NOMO-1 treated with dmso at 0.1 percent for 144 hours (cell line): Measurements from ENCODE around the gene NTHL1.

ENCODE experiments used
- DNase-seq: peaks from one replicate; lab custom pipeline; 2025; ENCODE audit not compliant: unreplicated experiment; lab: John Stamatoyannopoulos, UW

NTHL1 gene

DNA sequence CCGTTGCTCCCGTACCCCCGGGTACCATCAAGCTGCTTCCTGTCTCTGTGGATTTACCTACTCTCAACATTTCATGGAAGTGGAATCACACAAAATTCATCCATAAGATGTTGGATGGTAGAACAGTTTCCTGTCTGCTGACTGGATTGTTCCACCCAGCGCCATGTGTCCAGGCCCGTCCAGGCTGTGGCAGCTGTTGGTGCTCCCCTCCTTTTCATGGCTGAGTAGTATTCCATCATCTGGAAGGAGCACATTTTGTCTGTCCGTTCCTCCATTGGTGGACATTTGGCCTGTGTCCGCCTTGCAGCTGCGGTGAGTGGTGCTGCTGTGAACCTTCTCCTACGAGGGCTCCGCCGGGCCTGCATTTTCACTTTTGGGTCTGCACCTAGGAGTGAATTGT, 18.5 kb upstream of the NTHL1 start:
- no peak for DNase-seq

DNA sequence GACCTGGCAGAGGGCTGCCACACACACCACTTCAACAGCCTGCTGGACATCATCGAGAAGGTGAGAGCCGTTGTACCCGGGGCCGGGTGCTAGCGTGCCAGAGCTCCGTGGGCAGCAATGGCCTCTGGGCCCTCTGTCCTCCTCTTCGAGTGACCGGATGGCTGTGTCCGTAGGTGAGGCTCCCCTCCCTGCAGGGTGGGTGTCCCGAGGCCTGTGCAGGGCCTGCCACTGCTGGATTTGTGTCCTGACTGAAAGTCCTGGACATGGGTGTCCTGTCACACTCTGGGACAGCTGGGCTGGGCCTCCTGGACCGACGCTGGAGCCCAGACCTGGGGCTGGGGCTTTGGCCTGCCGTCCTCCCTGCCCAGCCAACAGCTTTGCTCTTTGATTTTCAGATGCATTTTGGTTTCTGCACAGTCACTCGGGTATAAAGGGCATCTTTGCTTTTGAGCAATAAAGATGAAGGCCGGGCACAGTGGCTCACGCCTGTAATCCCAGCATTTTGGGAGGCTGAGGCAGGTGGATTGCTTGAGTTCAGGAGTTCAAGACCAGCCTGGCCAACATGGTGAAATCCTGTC, 16.8 kb upstream of the NTHL1 start:
- DNase-seq = no peak

DNA sequence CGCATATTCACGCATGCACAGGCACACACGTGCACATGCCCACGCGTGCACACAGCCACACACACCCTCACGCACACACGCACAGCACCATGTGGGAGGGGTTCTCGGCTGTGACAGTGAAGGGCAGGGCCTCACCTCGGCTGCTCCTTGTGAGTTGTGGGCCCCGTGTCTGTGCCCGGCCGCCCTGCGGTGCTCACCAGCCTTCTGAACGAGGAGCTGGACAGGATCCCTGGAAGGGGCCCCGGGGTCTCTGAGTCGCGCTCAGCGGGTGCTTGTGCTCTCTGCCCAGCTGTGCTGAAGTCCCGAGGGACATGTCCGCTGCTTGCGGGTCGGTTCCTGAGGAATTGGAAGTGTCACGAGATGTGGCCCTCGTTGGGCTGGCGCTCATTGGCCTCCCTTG, 16.2 kb upstream of the NTHL1 start:
- no peak for DNase-seq

DNA sequence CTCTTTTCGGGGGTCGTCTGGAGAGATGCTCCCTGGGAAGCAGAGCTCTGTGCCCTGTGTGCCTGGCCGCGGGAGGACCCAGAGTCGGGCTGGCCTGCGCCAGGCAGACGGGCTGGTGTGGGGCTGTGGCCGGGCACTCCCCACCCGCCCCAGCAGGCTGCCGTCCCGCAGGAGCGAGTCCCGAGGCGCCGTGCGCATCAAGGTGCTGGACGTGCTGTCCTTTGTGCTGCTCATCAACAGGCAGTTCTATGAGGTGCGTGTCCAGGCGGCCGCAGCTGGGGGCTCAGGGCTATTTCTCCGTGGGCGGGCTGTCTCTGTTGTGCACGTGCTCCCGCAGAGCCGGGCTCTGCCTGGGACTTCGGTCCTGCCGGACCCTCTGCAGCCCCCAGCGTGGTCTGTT, 15.2 kb upstream of the NTHL1 start:
- no peak for DNase-seq

DNA sequence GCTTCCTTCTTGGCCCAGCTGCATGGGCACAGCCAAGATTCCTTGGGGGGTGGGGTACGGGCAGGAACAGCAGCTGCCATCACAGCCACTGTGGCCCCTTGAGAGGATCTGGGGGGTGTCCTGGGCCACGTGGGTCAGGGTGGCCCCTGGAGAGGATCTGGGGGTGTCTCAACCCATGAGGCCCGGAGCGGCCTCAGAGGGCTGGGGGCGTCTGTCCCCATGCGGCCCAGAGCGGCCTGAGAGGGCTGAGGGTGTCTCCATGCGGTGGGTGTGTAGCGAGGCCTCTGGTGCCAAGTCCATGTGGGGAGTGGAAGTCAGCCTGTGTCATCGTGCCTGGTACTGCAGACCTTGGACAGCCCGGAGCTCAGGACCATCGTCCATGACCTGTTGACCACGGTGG, 13.9 kb upstream of the NTHL1 start:
- no peak for DNase-seq

DNA sequence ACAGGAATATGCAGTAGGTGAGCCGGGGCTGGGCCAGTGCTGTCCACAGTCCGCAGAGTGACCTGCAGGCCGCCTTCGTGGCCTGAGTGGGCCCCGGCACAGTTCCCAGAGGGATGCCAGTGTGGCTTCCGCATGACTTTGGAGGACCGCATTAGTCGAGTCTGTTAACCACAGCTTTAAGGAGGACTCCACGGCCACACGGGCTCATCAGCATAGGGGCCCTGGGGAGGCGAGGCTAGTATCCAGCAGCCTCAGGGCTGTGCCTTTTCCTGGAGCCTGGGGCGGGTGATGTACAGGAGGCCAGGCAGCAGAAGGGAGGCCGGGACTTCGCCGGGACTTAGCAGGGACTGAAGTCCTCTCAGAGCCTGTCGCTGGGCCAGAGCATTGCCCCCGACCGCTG, 13.4 kb upstream of the NTHL1 start:
- DNase-seq = no peak

DNA sequence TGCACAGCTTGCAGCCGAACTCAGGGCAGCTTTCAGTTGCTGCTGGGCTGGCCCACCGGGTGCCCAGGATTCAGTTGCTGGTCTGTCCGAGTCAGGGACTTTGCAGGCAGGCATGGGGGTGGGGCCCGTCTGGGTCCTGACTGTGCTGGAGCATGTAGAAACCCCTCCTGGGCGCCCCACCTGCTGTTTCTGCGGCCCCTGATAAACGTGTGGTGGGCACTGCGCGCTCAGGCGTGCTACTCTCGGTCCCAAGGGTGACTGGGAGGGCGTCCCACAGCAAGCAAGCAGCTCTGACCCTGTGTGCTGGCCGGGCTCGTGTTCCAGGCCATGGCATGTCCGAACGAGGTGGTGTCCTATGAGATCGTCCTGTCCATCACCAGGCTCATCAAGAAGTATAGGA, 12.7 kb upstream of the NTHL1 start:
- no peak for DNase-seq

DNA sequence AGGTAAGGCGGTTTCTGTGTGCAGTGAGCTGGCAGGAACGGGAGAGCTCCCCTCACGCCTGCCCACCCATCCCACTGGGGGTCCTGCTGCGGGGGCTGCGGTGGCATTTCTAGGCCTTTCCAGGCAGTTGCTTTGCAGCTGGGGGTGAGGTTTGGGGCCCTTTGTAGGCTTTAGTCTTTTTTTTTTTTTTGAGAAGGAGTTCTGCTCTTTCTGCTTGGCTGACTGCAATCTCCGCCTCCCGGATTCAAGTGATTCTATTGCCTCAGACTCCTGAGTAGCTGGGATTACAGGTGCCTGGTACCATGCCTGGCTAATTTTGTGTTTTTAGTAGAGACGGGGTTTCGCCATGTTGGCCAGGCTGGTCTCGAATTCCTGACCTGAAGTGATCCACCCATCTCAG, 11.2 kb upstream of the NTHL1 start:
- DNase-seq = no peak

DNA sequence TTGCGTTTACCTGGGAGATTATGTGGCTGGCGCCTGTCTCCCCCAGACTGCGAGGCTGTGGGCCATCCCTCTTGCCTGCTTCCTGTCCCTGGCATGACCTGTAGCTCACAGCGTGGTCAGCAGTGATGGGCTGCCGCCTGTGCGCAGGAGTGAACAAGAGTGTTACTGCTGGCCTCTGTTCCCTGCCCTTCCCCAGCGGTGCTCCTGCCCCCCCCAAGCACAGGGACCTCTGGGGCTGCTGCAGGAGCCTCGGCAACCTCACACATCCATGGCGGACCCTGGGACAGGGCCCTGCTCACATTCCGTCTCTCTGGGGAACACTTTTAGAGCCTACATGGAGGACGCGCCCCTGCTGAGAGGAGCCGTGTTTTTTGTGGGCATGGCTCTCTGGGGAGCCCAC, 10.8 kb upstream of the NTHL1 start:
- no peak for DNase-seq

DNA sequence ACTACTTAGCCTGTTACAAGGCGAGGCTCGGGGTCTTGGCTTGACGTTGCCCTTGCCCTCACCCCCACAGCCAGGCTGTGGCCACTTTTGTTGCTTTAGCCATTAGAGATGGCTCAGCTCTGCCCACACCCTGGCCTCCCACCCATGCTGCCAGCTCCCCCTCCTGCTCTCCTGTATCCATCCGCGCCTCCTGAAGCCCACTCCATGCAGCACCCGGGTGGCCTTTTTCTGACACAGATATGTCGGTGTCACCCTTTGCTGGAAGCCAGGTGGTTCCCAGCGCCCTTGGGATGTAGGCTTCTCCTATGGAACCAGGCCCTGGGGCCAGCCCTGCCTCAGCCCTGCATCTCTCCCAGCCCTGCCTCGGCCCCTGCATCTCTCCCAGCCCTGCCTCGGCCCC, 9.8 kb upstream of the NTHL1 start:
- DNase-seq = no peak

DNA sequence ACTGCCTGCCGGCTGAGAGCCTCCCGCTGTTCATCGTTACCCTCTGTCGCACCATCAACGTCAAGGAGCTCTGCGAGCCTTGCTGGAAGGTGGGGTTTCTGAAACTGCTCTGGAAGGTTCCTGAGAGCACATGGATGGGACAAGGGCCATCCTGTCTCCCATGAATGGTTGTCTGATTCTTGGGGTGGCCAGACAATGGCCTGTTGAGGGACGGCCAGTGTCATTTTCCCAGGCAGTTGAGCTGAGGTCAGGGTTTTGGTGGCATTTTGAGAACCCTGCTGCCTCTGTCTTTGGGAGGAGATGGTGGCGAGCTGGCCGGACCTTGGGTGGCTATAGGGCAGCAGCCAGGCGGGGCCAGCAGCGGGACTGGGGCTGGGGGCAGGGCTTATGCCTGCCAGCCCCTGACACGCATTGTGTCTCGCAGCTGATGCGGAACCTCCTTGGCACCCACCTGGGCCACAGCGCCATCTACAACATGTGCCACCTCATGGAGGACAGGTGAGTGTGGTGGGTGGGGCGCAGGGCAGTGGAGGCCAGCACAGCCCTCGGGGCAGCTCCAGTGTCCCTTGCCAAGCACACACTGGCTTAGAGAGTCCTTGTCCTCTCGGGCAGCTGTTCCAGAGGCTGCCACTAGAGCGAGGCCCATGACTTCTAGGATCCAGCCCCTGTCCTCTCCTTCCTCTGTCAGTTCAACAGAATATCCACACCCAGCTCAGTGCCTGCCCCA, 9.2 kb upstream of the NTHL1 start:
- DNase-seq = no peak

DNA sequence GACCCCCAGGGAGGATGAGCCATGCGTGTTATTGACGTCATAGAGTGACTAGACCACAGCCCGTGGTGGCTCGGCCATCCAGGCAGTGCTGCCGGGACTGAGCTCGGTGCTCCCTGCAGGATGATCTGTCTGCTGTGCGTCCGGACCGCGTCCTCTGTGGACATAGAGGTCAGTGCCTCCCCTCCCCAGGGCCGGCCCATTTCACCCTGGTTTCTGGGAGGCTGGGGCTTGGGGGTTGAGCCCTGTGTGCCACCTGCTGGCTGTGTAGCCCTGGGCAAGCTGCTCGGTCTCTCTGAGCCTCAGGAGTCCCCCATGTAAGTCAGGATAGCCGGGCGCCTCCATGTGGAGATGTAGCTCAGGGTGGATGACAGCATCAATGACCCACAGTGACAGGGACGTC, 8.4 kb upstream of the NTHL1 start:
- DNase-seq = no peak

DNA sequence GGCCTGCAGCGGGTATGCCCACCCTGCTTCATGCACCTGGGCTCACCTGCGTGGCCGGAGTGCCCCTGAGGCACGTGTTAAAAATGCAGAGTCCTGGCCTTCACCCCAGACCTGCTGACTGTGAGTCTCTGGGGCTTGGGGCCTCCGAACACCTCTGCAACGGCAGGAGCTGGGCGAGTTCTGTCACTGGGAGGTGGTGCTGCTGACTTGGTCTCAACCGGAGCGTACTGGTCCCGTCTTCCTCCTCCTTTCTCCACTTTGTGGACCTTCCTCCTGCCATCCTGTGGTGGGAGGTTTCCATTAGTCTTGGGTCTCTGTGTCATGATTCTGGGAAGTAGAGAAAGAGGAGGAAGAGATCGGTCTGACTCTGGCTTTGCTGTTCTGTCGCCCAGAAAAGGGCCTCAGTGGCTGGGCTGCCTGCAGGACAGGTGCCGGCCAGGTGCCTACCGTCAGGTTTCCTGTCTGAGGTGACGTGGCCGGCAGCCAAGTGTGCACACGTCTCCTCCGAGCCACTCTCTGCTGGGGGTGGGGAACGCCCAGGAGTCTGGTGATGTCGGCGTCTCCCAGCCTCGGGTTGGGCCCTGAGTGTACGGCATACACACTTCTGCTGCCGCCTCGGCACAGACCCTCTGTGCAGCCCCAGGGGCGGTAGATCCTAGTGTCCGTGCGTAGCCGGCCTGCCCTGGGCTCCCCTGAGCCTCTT, 7.1 kb upstream of the NTHL1 start:
- no peak for DNase-seq

DNA sequence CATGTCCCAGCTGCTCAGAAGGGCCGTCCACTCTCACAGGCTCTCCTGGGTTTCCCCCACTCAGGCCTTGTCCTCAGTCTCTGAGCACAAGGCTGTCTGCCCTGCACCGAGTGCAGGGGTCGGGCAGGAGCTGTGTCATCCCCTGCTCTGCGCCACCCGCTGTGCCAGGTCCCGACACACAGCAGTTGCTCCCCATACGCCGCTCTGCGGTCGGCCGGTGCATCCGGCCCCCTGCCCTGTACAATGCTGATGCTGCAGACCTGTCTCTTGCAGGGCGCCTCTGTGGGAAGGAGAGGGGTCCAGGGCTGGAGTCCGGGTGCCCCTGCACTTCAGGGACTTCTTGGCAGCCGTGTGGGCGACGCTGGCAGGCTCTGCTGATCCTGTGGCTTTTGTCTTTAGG, 6.3 kb upstream of the NTHL1 start:
- no peak for DNase-seq

DNA sequence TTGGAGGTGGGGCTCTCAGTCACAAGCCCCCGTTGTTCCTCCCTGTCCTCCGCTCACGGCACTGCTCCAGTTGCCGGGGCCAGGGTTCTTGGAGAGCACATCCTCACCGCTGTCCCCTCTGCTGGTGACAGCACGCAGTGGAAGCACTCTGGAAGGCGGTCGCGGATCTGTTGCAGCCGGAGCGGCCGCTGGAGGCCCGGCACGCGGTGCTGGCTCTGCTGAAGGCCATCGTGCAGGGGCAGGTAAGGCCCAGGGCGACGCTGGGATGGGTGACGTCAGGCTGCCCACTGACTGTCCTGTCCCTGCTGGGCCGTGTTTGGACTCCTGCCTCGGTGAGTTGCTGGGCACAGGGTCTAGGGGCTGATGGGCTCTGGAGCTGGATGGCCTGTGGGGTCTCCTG, 5.6 kb upstream of the NTHL1 start:
- DNase-seq = no peak

DNA sequence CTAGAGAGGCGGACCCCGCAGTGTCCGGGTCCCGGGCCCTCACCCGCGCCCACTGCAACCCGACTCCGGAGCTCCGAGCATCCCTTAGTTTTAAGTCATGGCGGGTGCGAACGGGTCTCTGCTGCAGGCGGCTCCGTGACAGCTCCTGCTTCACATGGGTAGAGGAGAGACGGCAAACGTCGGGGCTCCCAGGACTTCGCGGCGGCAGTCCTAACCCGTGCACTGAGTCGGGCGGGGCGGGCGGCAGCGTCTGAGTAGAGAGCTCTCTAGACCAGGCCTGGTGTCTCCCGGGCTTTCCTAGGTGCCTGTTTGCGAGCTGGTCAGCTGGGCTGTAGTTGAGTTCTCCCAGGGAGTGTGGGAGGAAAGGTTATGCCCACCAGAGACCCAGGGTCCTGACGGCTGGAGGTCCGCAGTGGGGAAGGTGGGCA, 496 bp upstream of the NTHL1 start:
- no peak for DNase-seq

DNA sequence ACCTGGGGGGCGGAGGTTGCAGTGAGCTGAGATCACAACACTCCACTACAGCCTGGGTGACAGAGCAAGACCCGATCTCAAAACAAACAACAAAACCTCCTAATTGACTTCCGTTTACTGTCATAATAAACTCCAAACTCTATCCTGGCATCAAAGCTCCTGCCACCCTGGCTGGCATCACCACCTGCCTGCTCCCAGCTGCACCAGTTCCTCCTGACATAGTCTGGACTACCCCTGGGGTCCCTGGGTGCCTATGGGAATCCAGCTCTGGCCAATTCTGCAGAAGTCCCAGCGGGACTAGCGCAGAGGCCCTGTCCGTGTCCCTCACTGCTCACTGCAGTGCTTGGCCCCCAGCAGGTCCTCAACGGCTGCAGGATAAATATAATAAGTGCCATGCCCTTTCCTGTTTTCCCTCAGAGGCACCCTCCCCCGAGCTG, 723 bp downstream of the NTHL1 start:
- no peak for DNase-seq

DNA sequence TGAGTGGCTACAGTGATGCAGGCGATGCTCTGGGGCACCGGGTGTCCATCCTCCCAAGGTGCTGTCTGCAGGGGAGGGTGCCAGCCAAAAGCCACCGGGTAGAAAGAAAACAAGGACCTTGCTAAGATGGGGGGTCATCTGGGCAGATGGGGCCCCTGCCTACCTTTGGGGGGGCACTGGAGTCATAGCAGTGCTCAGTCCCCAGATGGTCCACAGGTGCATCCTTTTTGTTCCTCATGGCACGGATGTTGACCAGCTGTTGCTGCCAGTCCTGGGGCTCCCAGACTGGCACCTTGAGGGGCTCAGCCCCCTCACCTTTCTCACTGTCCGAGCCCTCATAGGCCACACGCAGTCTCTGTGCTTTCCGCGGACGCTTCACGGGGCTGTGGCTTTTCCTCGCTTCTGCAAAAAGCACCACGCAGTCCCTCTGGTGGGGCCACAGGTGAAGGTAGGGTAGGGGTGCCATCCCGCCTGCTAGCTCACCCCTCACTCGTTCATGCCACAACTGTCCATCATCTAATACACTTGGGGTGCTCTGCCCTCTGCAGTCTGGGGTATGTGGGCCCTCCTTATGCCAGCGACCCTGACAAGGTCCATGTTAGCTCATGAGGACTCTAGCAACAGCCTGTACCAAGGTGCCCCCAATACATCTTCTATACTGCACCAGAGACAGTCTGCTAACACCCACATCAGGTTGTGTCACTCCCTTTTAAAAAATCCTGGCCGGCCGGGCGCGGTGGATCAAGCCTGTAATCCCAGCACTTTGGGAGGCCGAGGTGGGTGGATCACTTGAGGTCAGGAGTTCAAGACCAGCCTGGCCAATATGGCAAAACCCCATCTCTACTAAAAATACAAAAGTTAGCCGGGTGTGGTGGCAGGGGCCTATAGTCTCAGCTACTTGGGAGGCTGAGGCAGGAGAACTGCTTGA, 1.4 kb downstream of the NTHL1 start:
- DNase-seq = no peak

DNA sequence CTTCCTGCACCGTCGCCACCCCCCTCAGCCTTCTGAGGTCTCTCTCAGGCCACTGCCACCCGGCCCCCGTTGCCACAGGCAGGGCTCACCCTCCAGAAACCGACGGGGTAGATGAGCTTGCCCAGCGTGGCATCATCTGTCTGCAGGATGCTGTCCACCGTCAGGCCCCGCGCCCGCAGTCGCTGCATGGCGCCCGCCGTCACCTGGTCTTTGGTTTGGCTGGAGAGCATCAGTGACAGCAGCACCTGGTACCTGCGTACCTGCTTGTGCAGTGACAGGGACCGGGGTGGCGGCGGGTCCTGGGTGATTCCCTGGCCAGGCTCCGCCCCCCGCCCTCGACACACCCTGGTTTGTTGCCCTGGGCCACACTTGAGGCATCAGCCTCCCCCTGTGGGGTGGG, 3.1 kb downstream of the NTHL1 start:
- no peak for DNase-seq

DNA sequence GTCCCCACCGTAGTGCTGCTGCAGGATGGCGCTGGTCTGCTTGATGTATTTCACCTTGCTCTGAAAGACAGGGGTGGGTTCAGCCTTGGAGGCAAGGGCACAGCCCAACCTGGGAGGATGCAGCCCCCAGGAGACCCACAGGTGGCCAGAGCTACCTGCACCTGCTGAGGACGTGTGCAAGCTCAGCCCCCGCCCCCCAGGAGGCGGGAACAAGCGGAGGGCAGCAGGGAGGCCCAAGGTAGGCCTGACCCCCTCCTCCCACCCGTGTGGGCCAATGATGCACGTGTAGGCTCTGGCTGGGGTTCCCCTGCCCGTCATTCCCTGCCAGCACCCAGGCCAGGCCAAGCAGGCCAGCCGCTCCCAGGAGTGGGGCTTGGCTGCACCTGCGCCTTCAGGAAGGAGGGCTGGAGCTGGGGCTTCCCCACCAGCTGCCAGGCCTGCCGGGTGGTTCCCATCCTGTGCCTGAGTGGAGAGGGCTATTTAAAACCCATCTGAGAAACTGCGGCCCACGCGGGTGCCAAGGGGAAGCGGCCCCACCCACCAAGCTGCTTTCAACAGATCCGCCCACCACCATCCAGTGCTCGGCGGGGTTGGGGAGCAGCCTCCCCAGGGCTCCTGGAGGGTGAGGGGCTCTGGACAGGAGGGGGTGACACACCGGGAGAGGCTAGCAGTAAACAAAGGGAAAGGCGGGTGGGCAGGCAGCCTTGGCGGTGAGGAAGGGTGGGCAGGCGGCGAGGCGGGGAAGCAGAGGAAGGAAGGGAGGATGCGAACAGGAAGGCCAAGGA, 3.8 kb downstream of the NTHL1 start:
- no peak for DNase-seq
